HG03342 (cell line): ENCODE data around the gene LRRC36.
"Not testable (repeated sequence)": the region's sequence is repeated elsewhere in the genome, so short reads cannot be mapped to it uniquely, and the experiment has no call there.

Experiments
- ATAC-seq: cut with Tn5 transposase; IDR thresholded peaks from one replicate; pipeline ENCODE4 v1.9.1; 2021; ENCODE audit warnings: mild to moderate bottlenecking, moderate library complexity; ENCODE audit not compliant: unreplicated experiment

Gene LRRC36

DNA sequence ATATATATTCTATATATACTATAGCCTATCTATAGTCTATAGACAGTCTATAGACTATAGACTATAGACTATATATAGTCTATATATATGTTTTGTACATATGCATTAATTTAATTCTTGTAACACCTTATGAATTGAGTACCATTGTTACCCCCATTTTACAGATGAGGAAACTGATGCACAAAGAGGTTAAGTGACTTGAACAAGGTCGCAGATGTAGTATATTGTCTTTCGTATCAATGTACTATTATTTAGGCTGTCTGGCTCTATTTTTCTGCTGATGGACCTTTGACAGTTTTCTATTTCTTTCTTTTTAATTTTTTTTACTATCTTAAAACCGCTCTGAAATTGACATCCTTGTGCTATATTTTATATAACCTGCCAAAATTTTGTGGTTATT lies 14.6 kb downstream of the LRRC36 start:
- ATAC-seq = no peak

DNA sequence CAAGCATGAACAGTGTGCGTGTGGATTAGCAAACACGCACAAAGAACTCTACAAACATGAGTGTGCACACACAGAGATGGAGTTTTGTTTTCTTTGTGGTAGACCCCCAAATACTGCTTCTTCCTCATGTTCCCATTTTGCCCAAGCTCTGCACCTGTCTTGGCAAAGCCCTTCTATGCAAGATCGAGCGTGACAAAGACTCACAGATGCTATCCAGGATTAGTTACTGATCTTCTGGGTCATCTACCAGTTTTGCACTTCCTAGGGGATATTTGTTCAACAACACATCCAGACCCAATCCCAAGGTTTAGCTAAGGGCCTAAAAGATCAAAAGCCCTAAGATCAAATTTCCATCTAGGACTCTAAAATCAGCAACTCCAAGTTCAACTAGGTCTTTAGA lies 16.0 kb downstream of the LRRC36 start:
- ATAC-seq = no peak

DNA sequence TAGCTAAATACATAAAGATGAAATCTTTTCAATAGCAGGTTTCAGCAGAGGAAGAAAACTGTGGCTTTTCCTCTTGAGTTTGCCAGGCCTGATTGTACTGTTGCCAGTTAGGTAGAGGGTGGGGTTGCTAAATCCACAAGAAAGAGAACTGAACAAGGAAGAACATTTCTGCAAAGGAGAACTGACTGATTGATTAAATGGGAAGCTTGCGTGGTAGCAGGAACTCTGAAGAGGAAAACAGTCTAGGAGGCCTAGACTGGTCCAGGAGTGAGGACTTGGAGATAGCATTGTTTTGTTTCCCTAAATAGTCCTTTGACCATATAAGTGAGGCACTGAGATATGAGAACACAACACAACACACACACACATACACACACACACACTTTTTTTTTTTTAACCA lies 18.8 kb downstream of the LRRC36 start:
- no peak for ATAC-seq

DNA sequence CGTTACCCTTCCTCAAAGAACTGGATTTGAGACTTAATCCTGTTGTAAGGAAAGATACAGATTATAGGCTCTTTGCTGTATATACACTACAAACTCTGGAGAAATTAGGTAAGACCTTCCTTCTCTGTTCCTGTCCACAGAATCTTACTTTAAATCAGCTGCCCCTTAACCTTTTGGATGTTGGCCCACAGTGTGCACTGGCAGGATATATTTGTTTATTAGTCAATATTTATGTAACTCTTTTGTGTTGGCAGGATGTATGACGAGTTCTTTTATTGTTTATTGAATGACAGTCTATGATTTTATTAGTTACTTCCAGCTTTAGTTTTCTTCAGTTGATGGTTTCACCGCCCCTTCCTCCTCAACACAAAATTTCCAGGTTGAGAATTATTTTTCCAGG lies 19.7 kb downstream of the LRRC36 start:
- no peak for ATAC-seq

DNA sequence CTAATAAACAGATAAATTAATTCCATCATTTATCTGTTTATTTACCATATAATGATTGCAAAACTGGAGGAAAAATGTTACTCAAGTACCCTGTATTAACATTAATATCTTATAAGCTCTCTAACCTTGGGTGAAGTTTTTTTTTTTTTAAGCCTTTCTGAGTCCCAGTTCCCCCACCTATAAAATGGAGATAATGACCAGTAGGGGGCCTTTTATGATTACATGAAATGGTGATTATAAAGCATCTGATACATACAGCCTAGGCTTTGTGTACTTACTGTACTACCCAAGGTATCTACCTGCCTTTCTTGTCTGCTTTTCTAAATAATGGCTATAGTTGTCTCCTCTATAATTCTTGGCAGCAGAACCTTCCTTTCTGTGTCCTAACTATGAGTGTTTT lies 22.6 kb downstream of the LRRC36 start:
- ATAC-seq = no peak

DNA sequence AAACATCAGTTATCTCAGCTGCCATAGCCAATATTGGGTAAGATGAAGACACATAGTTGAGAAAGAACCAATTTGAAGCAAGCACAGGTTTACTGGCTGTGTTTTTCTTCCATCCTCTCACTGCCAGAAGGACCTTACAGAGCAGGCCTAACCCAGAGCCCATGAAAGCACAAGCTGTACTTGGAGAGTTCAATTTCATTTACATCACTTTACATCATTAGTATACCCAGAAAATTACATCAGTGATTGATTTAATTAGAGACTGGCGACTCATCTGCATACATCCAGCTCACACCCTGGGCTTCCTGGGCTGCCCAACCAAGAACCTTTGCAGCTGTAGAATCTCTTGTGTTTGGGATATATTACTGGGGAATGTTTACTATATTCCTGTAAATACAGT lies 23.7 kb downstream of the LRRC36 start:
- ATAC-seq = no peak

DNA sequence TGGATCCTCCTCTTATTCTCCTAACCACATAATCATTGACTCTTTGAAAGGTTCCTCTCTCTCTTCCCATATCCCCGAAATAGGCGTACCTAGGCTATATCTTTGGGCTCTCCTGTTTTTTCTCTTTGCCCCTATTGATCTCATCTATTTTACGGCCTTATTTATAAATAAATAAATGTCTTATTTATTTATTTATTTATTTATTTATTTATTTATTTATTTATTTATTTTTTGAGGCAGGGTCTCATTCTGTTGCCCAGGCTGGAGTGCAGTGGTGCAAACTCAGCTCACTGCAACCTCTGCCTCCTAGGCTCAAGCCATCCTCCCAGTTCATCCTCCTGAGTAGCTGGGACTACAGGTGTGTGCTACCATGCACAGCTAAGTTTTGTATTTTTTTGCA lies 25.8 kb downstream of the LRRC36 start:
- ATAC-seq = not testable (repeated sequence)

DNA sequence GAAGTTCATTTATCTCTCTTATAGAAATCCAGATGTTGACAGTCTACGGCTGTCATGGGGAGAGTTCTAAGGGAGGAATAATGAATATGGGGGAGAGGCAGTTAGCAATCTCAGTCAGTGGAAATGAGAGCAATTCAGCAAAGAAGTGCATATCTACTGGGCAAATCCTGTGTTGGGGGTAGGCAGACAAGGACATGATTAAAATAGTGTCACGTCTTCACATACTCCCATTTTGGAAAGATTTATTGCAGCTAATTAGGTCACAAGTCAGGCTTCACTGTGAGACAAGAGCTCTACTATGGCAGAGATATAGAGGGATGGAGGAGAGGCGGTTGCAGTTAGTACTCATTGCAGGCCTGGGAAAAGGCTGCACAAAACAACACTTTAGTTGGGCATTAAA lies 29.8 kb downstream of the LRRC36 start:
- ATAC-seq = no peak

DNA sequence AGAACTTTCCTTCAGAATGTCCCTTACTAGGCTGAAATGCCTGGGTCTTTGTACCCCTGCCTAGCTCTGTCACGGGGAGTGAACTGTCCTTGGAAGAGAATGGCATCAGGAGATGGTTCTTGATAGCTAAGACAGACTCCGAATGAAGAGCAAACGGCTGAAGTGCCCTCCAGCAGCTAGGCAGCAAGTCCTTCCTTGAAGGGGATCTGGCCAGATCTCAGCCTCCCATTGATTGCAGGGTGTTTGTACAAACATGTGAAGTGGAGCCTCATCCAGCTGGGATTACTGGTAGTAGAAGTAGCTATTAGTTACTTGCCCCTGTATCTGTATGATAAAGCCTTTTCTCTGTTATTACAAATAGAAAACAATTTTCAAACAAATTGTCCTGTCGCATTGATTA lies 30.9 kb downstream of the LRRC36 start:
- no peak for ATAC-seq

DNA sequence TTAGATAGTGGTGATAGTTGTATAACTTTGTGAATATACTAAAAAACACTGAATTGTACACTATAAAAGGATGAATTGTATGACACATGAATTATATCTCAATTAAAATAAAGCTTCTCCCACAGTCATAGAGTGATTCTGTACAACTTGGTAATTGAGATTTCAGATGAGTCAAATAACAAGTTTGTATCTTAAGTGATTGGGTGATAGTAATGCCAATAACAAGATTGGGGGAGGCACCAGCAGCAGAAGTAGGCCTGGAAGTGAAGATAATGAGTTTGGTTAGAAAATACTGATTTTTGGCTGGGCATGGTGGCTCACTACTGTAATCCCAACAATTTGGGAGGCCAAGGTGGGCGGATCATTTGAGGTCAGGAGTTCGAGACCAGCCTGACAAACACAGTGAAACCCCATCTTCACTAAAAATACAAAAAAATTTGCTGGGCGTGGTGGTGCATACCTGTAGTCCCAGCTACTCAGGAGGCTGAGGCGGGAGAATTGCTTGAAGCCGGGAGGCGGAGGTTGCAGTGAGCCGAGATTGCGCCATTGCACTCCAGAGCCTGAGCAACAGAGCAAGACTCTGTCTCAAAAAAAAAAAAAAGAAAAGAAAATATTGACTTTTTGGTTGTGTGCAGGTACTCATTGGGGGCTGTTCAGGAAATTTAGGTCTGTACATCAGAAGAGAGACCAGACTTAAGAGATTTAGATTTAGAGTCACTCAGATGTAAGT lies 33.1 kb downstream of the LRRC36 start:
- ATAC-seq = not testable (repeated sequence)

DNA sequence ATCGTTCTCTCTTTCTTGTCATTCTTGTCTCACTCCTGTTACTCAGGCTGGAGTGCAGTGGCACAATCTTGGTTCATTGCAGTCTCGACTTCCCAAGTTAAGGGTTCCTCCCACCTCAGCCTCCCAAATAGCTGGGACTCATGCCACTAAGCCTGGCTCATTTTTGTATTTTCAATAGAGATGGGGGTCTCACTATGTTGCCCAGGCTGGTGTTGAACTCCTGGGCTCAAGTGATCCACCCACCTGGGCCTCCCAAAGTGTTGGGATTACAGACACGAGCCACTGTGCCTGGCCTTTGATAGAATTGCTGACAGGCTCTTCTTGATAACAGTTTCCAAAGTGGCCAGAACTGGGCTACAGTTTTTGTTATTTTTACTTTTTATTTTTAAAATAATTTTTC lies 34.4 kb downstream of the LRRC36 start:
- no peak for ATAC-seq

DNA sequence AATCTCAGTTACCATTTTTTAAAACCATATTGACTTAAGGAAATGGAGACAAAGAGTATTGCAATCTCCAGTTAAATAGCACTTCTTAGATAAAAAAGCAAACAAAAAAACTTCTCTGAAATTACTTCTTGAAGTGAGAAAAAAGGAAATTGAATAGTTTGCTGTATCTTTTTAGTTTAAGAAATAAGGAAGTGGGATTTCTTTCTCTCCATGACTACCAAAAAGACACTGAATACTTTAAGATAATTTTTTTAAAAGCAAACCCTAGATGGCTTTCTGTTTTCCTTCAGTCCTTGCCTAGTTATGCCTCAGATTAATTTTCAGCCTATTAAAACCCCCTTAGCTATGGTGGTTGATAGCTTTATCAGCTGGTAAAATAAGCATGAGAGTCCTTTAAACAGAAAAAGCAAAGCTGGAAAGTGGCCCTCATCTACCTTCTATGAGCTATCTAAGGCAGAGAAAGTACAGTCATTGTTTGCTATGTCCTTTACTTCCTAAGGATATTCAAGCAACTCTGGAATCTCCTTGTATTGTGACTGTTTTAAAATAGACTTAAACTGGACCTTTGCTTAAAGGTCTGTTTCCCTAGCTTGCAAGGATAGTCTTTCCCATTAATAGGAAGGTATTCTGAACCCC lies 38.1 kb downstream of the LRRC36 start:
- ATAC-seq = no peak

DNA sequence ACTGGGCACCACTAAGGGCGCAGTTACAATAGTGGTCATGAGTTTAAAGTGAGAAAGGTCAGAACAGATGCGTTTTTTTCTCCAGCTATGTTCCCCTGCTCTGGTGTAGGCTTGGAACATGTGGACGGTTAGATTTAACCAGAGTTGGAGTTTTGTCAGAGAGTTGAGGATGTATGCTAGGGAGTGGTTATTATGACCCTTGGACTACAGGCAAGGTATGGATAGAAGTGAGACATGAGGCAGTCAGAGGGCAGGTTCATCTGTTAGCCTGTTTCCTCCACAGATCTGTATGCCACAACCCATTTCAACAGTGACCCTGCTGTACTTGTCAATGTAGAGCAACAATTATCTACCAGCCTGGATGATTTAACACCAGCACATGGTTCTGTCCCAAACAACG lies 44.0 kb downstream of the LRRC36 start:
- no peak for ATAC-seq

DNA sequence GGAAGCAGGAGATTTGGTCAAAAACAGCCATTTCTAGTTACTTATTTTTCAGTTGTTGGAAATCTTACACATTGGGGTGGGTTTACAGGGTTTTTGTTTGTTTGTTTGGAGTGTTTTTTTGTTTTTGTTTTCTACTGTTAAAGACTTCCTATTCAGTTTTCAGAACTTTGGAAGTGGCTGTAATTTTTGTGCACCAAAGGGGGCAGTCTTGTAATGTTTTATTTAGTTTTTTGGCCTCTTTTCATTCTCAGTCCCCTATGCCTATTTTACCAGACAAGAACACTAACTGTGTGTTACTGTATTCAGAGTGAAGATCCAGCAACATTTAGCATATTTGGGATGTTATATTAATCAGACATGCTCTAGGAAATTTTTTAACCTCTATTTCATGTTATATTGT lies 46.0 kb downstream of the LRRC36 start:
- no peak for ATAC-seq

DNA sequence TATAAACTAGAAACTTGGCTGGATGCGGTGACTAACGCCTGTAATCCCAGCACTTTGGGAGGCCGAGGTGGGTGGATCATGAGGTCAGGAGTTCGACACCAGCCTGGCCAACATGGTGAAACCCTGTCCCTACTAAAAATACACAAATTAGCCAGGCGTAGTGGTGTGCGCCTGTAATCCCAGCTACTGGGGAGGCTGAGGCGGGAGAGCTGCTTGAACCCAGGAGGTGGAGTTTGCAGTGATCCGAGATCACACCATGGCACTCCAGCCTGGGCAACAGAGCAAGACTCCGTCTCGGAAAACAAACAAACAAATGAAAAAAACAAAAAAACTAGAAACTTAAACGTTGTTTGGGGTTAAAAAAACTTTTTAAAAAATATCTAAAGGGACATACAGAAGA lies 49.4 kb downstream of the LRRC36 start:
- ATAC-seq = not testable (repeated sequence)

DNA sequence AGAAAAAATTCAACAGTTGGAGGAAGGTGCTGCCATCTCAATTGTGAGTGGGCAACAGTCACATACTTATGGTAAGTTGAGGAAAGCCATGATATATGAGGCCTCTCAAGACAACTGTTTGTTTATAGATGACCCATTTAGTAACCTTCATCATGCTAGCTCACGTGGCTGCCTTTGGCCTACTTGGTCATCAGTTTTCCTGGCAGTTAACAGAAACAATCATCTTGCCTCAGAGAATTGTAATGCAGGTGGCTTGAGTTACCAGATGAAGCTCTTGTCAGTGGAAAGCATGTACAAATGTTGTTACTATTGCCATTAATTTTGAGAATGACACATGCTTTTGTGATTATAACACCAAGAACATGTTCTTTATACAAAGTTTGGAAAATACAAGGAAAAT lies 52.0 kb downstream of the LRRC36 start:
- no peak for ATAC-seq

DNA sequence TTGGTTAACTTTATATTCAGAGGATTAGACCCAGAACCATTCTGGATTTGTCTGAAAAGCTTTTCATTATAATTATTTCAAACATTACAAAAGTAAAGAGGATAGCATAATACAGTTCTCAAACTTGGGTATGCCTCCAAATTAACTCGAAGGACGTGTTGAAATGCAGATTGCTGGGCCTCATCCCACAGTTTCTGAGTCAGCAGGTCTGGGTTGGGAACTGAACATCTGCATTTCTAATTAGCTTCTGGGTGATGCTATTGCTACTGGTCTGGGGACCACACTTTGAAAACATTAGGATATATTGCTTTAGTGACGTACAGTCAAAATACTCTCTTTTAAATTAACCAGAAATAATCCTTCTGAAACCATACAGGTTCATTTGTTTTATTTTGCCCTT lies 56.7 kb downstream of the LRRC36 start:
- no peak for ATAC-seq

DNA sequence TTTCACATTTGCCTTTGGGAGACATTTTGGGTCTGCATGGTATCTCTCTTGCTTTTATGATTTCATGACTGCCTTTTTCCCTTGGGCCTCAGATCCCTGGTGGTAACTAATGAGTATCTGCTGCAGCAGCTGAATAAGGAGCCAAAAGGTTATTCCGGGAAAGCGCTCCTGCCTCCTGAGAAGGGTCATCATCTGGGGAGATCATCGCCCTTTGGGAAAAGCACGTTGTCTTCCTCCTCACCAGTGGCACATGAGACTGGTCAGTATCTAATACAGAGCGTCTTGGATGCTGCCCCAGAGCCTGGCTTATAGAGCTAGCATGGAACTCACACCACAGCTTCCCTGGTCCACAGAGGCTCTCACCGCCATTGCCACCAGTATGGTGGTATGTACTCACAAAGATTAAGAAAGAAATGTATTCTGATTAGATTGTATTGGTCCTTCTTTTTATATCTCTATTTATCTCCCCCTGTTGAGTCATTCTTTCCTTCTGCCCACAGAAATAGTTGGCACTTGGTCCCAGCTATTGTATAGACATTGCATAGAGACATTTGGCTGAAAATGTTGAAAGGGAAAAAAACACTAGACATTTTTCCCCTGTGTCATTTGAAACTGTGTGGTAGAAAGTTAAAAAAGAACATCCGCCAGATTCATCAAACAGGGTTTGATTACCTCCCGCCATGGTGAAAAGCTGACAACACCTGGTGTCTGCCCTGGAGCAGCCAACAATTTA lies 58.3 kb downstream of the LRRC36 start:
- ATAC-seq = no peak

DNA sequence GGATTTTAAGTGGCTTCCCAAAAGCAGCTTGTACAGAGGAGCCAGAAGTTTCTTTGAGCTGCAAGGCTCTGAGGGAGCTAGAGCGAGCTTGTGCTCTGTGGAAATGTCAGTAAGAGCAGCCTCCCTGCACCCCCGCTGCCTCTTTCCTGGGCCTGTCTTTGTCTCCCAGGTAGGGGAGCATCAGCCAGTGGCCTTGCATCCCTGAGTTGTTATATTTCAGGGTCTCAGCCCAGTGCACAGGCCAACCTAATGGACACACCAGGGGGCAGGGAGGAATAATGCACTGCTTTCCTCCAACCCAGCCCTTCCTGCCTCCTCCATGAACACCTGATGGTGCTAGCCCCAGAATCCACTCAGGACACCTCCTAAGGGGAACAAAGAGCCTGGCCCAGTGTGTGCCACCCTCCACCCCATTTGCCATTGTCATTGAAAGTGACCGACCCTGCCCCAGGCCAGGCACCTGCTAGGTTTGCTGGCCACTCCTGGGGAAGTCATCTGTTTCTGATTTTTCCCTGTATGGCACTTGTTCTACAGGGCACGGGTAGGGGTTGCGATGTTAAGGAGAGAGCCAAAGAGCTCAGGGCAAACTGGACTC lies 60.3 kb downstream of the LRRC36 start:
- no peak for ATAC-seq

DNA sequence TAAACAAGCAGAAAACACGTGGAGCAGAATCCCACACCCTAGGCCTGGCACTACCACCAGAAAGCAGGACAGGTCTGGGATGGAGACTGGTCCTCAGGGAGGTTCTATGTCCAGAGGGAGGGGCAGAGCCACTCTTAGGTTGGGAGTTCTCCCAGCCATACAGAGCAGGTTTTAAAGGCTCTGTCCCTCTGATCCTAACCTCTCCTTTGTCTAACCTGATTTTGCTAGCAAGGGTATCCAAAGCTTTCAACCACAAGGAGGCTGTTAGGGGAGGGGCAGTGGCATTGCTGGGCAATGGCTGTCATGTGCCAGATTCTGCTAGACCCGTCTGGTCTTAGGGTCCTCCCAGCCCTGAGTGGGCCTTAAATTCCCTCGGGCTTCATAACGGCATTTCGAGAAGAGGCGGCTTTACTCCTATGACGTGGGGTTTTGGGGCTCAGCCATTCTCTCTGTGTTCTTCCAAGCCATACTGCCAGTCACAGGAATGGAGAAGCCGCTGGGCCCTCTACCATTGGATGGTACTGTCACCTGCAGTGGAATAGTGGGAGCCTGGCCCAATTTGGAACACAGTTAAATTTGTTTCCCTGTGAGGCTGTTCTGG lies 61.0 kb downstream of the LRRC36 start:
- ATAC-seq = no peak

DNA sequence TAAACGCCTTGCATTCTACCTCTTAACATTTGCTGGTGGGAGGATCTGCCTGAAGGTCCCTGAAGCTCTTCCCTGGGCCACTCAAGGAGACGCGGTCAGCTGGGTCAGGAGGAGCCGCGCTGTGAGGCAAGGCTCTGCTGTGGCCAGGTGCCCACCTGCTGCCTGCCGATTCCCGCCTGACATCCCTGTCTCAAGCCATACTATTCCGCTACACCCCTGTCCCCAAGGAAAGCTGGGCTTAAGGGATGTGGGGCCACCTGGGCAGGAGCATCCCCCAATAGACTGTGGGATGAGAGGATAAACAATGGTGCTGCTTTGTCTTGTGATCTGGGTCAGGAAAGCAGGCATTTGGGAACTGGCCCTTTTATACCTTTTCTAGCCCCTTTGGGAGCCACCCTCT lies 61.6 kb downstream of the LRRC36 start:
- no peak for ATAC-seq
